Vagina (tissue), 2 donors: ENCODE measurements around the gene BSPRY.

Source experiments
- POLR2A ChIP-seq, 2 donors: fragments of 450-650 bp; IDR thresholded peaks; one replicate each; pipeline ENCODE4 v1.6.1; 2017; ENCODE audit warnings: antibody characterized with exemption in 2 of 2, mild to moderate bottlenecking in 2 of 2, moderate library complexity in 2 of 2
- POLR2AphosphoS5 ChIP-seq, 2 donors: sonication (generic); formaldehyde crosslinking; IDR thresholded peaks; one replicate each; pipeline ENCODE4 v1.9.0; 2017; ENCODE audit warnings: antibody characterized with exemption in 2 of 2, mild to moderate bottlenecking in 2 of 2, low read depth in 1 of 2; ENCODE audit not compliant: insufficient read depth in 1 of 2

GRCh38 chr9:113316030-113316429 lies 33.3 kb upstream of the BSPRY start:
- no peak for TF ChIP-seq POLR2A (IDR thresholded peaks at IDR 0.05)
- no peak for TF ChIP-seq POLR2AphosphoS5 (IDR thresholded peaks at IDR 0.05; ENCODE audit: insufficient read depth in 1 of 2, low read depth in 1 of 2)
